ENCODE data around the gene VAV3.

GRCh38 chr1:107871259-107871658 lies 93.7 kb downstream of the VAV3 start:
- no peak for TF ChIP-seq POLR2A (IDR thresholded peaks at IDR 0.05; ENCODE audit: borderline replicate concordance, extremely low read depth, insufficient read depth, insufficient read length)
- no peak for TF ChIP-seq CTCF (IDR thresholded peaks at IDR 0.05 in 2 of 3, conservative IDR thresholded peaks at IDR 0.05 in 1 of 3; ENCODE audit: borderline replicate concordance in 1 of 3, insufficient read depth in 1 of 3, low read depth in 2 of 3, low read length in 2 of 3)
- TF ChIP-seq EZH2 (IDR thresholded peaks at IDR 0.05): no peak
- no peak for TF ChIP-seq SIN3A (IDR thresholded peaks at IDR 0.05; ENCODE audit: low read depth)
- TF ChIP-seq POLR2AphosphoS5 (IDR thresholded peaks at IDR 0.05; ENCODE audit: low read depth, low read length): no peak
- TF ChIP-seq EGR1 (IDR thresholded peaks at IDR 0.05; ENCODE audit: low read depth): no peak
- TF ChIP-seq REST (IDR thresholded peaks at IDR 0.05; ENCODE audit: low read depth): no peak
- no peak for TF ChIP-seq ZFX (IDR thresholded peaks at IDR 0.05)
- no peak for TF ChIP-seq EZH2phosphoT487 (IDR thresholded peaks at IDR 0.05; ENCODE audit: borderline replicate concordance)
- TF ChIP-seq, protein P1, sequence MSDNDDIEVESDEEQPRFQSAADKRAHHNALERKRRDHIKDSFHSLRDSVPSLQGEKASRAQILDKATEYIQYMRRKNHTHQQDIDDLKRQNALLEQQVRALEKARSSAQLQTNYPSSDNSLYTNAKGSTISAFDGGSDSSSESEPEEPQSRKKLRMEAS (IDR thresholded peaks at IDR 0.05): no peak
